Thyroid gland (tissue), 4 donors: Measurements from ENCODE around the gene MAGI1.

Experiments
- CTCF ChIP-seq, 6 experiments: fragments of 200-600 bp in 3 of 6; fragments of 450-650 bp in 3 of 6; sonication (generic) in 3 of 6; IDR thresholded peaks; one replicate each; pipeline ENCODE4 v1.5.1; 2016 to 2019; ENCODE audit warnings: antibody characterized with exemption in 6 of 6, mild to moderate bottlenecking in 2 of 6, inconsistent platforms in 1 of 6, moderate library complexity in 1 of 6
- POLR2A ChIP-seq, 2 donors: fragments of 450-650 bp; IDR thresholded peaks; one replicate each; pipeline ENCODE4 v1.6.1; 2017; ENCODE audit warnings: antibody characterized with exemption in 2 of 2, mild to moderate bottlenecking in 2 of 2, moderate library complexity in 1 of 2

- TF ChIP-seq CTCF (IDR thresholded peaks at IDR 0.05) (no peak), POLR2A (IDR thresholded peaks at IDR 0.05) (no peak)
Measured at GRCh38 chr3:65795166-65795565, 243.6 kb downstream of the MAGI1 start.
